GM21825 (cell line): ENCODE data around the gene SAMD4A.

Source experiments
- ATAC-seq: cut with Tn5 transposase; IDR thresholded peaks from one replicate; pipeline ENCODE4 v1.9.1; 2021; ENCODE audit warnings: mild to moderate bottlenecking, moderate library complexity; ENCODE audit not compliant: unreplicated experiment

SAMD4A gene

DNA sequence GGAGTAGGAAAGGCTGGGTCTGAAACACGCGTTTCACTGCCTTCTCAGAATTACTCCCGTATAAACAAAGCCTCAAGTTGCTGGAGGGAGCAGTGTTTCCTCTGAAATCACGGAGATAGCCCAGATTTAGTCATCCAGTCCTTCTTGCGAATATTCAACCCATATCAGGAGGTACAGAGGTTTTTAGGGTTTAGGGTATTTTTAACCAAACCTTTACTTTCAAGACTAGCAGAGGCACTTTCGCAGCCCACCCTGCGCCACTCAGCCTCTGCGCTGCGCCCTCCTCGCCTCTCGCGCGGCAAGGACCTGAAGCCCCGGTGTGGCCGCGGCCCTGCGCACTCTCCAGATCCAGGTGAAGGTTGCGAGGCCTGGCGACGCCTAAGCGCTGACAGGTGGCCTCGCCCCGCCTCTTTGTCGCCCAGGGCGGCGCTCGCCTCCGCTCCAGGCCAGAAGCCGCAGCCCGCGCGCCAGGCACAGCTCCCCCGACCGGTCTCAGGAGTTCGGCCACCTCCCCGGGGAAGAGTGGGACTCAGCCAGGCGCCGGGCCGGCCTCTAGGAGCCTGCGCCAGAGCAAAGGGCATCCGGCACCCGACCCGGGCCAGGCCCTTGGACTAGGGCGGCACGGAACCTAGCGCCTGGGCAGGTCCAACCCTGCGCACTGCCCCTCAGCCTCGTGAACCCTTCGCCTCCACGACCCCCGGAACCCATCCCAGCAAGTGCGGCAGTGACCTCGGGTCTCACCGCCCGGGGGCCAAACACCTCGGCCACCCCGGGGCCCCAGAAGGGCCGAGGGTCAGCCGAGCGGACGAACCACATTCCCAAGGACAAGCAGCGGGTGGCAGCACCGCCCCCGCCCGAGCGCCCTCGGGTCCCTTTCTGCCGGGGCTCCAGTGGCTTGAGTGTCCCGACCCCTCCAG lies 1.8 kb upstream of the SAMD4A start:
- peak; percentile 38 for ATAC-seq

DNA sequence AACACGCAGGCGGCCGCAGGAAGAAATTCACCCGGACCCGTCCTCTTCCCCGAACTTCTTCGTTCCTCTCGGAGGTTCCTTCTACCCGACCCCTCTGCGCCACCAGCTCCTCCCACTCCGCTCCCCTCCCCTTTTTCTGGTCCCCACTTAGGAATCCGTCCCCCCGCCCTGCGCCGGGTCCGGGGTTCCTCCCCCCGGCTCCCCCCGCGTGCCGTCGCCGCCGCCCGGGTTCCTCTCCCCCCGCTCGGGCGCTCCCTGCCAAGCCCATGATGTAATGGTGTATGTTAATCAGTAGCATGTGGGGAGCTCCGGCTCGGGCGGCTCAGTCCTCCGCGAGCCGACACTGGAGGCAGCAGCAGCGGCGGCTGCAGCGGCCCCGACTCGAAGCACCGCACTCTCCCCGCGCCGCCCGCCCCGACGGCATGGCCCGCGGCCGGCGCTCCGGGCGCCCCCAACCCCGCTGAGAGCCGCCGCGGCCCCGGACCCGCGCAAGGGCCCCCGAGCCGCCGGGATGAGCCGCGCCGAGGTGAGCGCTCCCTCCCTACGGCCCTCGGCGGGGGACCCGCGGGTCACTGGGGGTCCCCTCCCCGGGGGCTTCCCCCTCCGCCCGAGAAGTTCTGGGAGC lies 1.0 kb upstream of the SAMD4A start:
- ATAC-seq: peak; percentile 47

DNA sequence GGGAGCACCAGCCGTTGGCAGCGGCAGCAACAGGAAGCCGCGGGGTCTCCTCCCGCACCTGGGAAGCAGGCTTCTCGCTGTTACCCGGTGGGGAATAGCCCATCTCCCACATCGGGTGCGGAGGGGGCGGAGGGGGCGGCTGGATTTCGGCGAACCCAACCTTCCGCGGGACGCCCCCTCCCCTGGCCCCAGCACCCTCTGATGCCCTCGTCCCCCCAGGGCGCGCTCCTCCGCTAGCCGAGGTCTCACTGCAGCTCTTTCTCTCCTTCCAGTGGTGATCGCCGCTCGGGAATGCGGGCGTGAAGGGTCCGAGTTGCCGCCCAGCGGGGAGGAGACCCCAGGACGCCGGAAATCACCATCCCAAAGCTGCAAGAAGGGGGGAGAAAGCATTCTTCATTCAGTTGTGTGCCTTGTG lies 303 bp downstream of the SAMD4A start:
- ATAC-seq: no peak

DNA sequence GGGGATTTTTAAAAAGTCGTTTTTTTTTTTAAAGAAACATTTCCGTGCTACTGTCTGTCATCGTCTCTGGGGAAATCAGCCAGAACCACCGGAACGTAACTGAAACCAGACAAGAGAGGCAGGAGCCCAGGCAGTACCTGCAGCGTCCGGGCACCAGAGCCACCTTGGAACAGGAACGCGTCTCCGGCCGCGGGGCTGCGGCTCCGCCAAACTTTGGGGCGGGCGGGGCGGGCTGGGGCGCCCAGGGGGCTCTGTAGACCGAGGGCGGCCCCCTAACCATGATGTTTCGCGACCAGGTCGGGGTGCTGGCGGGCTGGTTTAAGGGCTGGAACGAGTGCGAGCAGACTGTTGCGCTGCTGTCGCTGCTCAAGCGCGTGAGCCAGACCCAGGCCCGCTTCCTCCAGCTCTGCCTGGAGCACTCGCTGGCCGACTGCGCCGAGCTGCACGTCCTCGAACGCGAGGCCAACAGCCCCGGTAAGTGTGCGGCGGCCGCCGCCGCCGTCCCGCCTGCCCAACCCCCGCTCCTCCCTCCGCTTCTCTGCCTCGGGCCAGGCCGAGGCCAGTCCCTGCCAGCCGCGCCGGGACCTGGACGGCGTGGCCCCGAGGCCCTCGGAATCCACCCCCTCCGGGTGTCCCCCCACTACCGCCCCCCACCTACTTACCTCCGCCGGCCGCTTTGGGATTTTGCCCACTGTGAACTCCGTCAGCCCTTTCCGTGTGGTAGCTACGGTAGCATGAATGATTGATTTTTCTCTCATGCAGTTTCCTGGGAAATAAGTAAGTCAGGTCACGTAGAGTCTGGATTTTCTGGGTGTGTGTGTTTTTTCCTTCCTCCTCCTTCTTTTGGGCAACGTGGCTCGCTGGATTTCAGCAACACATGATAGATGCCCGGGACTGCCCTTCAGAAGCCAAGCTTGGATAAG lies 972 bp downstream of the SAMD4A start:
- no peak for ATAC-seq

DNA sequence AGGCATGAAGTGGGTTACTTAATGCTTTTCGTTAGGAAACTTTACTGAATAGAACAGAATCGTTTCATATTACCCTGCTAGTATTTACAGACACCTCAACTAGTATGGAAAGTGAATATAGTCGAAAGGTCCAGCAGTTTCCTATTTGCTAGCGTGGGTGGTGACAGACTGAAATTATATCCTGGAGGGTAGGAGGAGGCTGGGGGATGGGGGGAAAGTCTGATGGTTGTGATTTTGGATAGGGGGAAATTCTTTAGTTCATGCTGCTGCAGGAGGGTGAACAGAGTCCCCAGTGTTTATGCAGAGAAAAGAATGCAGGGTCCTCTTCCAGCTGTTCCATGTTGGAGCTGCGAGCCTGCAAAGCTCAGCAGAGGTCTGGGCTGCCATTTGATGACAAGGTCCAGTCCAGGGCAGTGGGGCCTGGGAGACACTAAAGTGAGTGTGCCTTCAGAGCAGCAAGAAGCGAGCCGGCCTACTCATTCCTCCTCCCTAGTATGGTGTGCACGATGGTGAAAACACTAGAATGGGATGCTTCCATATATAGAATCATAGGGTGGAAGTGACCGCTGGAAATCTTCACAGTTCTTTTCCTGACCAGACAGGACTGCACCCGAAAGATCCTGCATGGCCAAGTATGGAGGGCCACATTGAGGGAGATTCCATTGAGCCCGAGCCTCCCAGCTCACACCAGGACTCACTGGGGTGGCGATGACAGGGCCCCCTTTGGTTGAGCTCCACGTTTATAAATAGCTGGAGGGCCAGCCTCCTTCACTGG lies 2.1 kb downstream of the SAMD4A start:
- no peak for ATAC-seq

DNA sequence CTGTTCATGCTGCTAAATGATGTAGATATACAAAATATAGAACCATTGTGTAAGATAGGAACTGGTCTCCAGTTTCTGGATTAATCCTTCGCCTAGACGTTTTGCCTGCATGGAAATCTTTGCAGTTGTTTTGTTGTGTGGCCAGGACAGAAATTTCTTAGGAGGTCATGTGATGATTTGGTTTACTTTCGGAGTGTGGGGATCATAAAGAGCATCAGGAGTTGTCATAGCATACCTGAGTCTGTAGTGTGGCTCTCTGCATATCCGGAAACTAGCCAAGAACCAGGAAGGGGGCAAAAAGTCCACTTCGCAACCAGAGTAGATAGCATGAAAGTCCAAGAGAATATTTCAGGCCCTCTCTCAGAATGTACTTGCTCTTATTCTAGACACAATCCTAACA lies 3.1 kb downstream of the SAMD4A start:
- ATAC-seq: no peak

DNA sequence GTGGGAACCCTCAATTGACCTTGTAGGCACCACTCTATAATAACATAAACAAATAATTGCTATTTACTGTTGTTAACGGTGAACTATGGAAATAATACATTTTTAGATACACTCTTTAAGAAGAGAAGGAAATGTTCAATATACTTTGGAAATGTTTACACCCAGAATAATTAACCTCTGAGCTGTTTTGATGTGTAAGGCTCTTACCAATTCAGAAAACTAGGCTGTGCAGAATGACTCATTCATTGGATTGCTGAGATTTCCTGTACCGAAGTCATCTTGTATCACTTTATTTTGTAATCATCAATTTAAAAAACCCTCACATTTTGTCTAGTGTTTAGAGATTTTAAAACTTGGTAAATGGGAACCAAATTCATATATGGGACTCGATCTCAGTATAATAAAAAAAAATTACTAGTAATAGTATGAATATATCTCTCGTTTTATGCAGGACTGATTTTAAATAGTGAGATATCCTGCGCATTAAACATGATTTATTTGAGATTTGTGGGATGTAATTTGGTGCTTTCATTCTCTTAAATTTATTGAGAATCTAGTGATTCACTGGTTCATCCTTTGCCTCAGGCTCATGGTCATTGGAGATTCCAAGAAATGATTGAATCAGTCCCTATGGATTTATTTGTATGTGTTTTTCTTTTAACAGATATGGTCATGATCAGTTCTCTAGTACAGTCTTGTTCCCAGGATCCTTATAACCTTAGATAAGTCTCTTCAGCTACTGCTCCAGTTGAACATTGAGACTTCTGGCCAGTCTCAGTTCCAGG lies 3.9 kb downstream of the SAMD4A start:
- no peak for ATAC-seq

DNA sequence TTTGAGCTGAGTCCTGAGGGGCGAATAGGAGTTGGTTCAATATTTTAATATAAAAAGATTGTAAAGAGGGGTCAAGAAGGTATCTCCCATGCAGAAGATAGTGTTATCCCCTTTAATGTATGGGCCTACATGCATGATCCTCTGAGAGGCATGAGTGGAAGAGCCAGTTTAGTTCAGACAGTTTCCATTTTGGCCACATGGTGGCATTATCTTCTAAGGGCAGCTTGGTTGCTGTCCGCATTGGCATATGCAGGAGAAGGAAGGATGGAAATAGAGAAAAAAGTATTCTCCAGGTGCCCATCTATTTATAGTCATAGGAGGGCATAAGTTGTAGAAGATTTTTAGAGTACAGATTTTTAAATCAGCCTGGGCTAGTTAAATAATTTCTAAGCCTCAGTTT lies 5.4 kb downstream of the SAMD4A start:
- no peak for ATAC-seq

DNA sequence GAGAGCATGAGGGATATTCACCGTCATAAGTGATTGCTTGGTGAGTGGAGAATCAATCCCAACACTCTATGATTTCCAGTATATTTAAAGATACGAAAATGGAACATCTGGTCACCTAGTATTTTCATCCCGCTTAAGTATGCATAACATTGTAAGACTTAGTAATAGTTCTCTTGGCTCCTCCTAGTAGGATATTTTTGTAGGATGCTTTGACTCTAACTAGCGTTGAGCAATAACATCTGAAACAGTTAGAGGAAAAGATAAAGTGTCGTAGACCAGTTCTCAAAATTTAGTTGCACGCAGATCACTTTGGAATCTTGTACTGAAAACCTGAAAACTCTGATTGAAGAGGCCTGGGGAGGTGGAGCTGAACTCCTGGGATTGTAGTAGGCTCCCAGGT lies 7.6 kb downstream of the SAMD4A start:
- ATAC-seq: no peak

DNA sequence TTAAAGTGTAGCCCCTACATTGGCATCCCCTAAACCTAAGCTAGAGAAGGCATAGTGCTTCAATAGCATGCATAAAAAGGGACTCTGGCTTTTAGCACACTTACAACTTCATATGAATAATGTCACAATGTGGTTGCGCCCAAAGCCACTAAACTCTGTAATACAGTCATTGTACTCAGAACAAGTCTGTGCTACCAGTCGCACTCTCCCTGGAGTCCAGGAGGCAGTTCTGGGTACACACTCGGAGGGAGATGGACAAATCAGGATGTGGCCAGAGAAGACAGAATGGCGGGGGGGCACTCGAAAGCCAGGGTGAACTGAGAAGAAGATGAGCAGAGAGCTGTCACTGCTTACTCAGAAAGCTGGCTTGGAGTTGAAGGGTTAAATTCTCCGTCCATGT lies 10.6 kb downstream of the SAMD4A start:
- ATAC-seq: no peak

DNA sequence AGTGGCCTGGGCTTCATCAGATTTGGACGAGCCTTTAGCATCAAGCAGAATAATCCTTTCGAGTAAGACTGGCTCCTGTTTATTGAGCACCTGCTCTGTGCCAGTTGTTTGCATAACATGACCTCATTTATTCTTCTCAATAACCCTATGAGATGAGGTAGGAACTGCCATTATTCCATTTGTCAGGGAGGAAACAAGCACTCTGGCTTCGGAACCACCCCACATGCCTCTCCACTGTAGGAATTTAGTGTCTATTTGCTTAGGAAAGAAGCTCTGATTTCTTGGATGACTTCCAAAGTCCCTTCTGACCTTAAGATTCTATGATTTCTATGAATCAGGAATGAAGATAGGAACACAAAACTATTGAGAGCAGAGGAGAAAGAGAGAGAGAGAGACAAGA lies 11.0 kb downstream of the SAMD4A start:
- no peak for ATAC-seq

DNA sequence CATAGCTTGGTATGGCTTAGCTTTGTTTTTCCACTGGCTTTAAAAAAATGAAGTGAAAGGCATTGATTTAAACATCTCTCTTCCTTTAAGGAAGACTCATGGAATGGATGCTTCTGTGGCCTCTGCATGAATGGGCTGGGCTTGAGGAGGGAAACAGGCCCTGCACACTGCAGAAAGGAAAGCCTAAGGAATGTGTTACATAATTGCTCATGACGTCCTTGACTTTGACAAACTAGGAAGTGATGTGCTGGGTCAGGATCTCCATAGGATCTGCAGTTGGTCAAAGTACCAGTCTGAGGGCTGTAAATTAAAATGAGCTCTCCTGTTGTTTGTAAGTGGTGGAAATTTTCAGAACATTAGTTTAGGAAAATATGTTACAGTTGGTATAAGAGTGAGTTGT lies 12.7 kb downstream of the SAMD4A start:
- no peak for ATAC-seq

DNA sequence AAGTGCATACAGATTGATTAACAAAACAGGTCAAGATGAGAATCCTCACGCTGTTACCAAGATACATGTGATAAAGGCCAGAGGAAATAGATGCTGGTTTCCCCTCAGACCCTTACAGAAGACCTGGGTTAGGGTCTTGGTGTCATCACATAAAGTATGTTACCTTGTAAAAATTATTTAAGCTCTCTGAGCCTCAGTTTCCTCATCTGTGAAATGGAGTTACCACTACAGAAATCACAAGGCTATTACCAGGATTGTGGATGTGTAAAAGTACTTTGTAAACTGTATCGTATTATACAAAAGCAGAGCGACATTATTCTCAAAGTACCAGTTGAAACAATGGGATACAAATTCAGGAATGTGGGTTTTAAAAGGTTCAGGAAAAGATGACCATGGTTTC lies 14.0 kb downstream of the SAMD4A start:
- no peak for ATAC-seq

DNA sequence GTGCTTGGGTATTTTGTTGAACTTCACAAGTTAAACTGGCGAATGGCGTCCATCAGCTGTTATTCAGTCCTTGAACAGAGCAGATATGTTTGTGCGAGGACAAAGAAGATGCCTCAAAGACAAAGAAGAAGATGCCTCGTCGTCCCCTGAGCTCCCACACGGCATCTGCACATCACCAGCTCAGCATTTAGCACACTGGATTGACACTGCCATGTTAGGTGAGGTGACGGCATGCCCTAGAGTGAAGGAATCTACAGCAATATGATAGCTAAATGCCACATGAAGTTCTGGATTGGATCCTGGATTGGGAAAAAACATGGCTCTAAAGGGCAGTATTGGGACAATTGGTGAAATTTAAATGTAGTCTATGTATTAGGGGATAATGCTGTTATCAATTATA lies 15.4 kb downstream of the SAMD4A start:
- ATAC-seq: no peak

DNA sequence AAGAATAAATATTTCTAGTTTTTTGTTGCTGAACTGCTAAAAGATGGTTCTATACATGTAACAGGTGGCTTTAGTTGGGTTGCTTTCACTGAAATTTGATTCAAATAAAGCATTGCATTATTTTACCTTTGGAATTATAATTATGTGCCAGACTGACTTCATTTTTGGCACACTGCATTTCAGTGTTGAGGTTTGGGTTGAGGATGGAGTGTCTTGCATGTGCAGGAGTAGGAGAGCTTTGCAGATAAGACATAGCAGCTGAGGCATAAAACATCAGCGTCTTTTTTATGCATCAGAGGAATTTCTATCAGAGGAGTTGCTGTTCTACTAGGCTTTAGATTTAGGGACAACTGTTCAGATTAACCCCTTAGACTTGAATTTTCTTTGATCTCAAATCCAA lies 17.2 kb downstream of the SAMD4A start:
- ATAC-seq: no peak

DNA sequence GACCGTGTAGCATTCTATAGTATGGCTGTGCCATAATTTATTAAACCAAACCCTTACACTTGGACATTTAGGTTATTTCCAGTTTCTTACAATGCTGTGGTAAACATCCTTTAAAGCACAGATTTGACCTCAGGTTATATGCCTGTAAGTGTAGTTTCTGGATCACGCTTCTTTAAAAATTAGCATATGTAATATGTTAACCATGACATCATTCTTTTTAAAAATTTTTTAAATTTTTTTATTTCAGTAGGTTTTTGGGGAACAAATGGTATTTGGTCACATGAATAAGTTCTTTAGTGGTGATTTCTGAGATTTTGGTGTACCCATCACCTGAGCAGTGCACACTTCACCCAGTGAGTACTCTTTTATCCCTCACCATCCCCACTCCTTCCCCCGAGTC lies 18.3 kb downstream of the SAMD4A start:
- no peak for ATAC-seq

DNA sequence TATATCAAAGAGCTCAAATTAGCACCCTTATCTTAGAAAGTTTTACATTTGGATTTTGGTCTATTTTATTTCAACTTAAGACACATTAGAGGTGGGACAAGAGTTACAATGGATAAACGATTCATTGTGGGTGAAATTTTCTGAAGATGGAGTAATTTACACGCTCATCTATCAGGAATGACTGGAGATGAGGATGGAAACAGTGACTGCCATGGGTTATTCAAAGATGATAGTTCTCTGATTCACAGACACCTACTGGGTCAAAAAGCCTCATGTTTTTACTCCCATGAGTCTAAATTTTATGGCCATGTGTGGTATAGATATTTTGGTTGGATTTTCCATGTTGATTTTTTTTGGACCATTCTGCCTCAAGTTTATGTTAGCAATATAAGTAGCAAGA lies 22.1 kb downstream of the SAMD4A start:
- no peak for ATAC-seq

DNA sequence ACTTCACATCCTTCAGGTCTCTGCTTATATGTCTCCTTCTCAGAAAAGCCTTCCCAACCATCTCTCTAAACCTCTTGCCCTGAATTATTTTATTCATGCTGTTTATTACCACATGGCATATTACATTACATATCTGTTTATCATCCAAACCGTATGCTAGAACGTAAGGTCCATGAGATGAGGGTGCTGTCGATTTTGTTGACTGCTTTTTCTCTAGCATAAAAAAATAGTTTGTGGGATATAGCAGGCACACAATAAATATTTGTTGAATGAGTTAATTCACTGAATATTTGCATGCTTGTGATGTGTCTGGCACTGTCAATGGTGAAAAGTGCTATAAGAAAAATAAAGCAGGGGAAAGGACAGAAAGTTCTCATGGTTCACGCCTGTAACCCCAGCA lies 22.9 kb downstream of the SAMD4A start:
- no peak for ATAC-seq

DNA sequence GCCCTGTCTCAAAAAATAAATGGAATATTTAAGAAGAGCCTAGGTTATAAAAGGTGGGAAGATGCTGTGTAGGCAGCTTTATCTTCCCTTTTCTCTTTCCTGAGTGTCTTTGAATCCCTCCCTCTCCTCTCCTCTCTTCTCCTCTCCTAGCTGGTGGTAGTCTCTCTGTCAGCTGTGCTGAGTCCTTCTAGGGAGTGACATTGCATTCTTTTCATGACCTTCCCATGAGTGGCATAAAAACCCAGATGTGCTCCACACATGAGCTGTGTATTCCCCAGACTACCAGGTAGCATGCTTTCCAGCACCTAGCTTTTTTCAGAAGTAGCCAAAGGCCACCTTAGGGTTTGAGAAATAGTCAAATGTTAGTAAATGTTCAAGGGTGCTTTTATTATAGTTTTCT lies 23.6 kb downstream of the SAMD4A start:
- no peak for ATAC-seq

DNA sequence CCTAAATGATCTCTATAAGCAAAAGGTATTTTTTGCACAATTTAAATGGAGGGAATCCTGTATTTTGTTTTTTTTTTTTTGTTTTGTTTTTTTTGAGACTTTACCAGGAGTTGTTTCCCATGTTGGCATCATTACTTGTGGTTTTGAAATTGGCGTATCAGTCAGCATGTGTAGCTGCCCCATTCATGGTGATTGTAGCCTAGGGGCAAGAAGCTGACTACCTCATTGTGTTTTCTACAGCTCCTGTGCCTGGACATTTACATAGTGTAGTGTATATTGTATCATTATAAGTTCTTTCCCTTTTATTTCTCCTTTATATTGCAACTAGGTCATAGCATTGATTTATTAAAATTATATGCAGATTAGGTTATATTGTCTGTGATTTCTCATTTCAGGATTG lies 24.5 kb downstream of the SAMD4A start:
- ATAC-seq: no peak
